ENCODE measurements around the gene TASOR. TPM values are rescaled to one million over a fixed set of nuclear protein-coding genes. Genes with fewer than 3 reads are reported as not detected.

Gene TASOR
- total and polyA plus RNA-seq, 7 experiments from 2014 or later, result 24.5 to 113 (median 64.1) TPM

Other genes with a start within 250 kb of the TASOR start
- not detected for gene ERC2, start 214.8 kb downstream of the TASOR start, total RNA-seq
- gene ERC2, start 214.8 kb downstream of the TASOR start, polyA plus RNA-seq, result not detected
- gene CCDC66, start 126.1 kb downstream of the TASOR start, total RNA-seq, result 100 to 1,000 TPM in 2 of 5 experiments, 10 to 100 TPM in 3; 38.6 to 115 (median 77.3) TPM
- 10 to 100 TPM; 20.9 to 25.9 TPM for gene CCDC66, start 126.1 kb downstream of the TASOR start, polyA plus RNA-seq
- 10 to 100 TPM; 79.6 to 99.7 (median 87.0) TPM for gene ARHGEF3, start 118.7 kb upstream of the TASOR start, total RNA-seq
- gene ARHGEF3, start 118.7 kb upstream of the TASOR start, polyA plus RNA-seq, result 10 to 100 TPM; 78.8 to 94.7 TPM